HepG2 (cell line): ENCODE data around the gene HSP90AA1. TPM values are rescaled to one million over a fixed set of nuclear protein-coding genes. Genes with fewer than 3 reads are reported as not detected.

Experiments
- BRCA1 ChIP-seq: sonication (generic); formaldehyde crosslinking; IDR thresholded peaks from 2 replicates; pipeline ENCODE4 v1.4.0; 2020; ENCODE audit warnings: missing genetic modification reagents
- DPF2 ChIP-seq: sonication (generic); formaldehyde crosslinking; IDR thresholded peaks from 2 replicates; pipeline ENCODE4 v1.4.0; 2020; ENCODE audit warnings: mild to moderate bottlenecking, low read depth, missing genetic modification reagents, borderline replicate concordance
- FOSL2 ChIP-seq: sonication (generic); formaldehyde crosslinking; IDR thresholded peaks from 2 replicates; pipeline ENCODE4 v1.4.0; 2020; ENCODE audit warnings: missing genetic modification reagents
- MAZ ChIP-seq, 2 experiments: sonication (generic) in 1 of 2; formaldehyde crosslinking in 1 of 2; IDR thresholded peaks; 2 replicates each; pipeline versions ENCODE4 v1.5.0 to v1.6.1; 2012 to 2020; ENCODE audit warnings: low read depth in 2 of 2, mild to moderate bottlenecking in 2 of 2, borderline replicate concordance in 1 of 2, improper control_type of control experiment in 1 of 2, low read length in 1 of 2, missing genetic modification reagents in 1 of 2, moderate library complexity in 1 of 2
- RNF2 ChIP-seq: fragments of 450-650 bp; conservative IDR thresholded peaks from 2 replicates; pipeline ENCODE4 v1.6.1; 2016; ENCODE audit warnings: low read depth
- SIX1 ChIP-seq: sonication (generic); formaldehyde crosslinking; IDR thresholded peaks from 2 replicates; pipeline ENCODE4 v1.4.0; 2020; ENCODE audit warnings: missing genetic modification reagents, borderline replicate concordance
- TP53 ChIP-seq: sonication (generic); formaldehyde crosslinking; conservative IDR thresholded peaks from 2 replicates; pipeline ENCODE4 v1.4.0; 2020; ENCODE audit warnings: missing genetic modification reagents
- U2AF1 ChIP-seq: fragments of 200-400 bp; formaldehyde crosslinking; optimal IDR thresholded peaks from 2 replicates; pipeline ENCODE3; 2017; ENCODE audit warnings: mild to moderate bottlenecking, low read depth, low read length
- ZNF44 ChIP-seq: sonication (generic); formaldehyde crosslinking; IDR thresholded peaks from 2 replicates; pipeline ENCODE4 v1.5.1; 2020; ENCODE audit warnings: mild to moderate bottlenecking, missing genetic modification reagents
- ZNF746 ChIP-seq: sonication (generic); formaldehyde crosslinking; IDR thresholded peaks from 2 replicates; pipeline ENCODE4 v1.8.0; 2022; ENCODE audit warnings: mild to moderate bottlenecking, missing genetic modification reagents
- polyA plus RNA-seq, 8 experiments: library from polyadenylated mRNA; depleted of rRNA in 3 of 8; stranded (reverse) in 7 of 8; unstranded in 1 of 8; fragments of >200 nt; fragmentation: Illumina TruSeq in 4 of 8; extraction: Trizol in 4 of 8; gene quantifications; 2 replicates each; pipeline versions ENCODE4 v1.2.1 to v1.2.3, GENCODE V29; 2011 to 2016; ENCODE audit warnings: low read depth in 4 of 8, missing spikeins in 1 of 8, mixed read lengths in 1 of 8; ENCODE audit not compliant: insufficient read depth in 1 of 8
- total RNA-seq, 5 experiments: library from RNA; depleted of rRNA; stranded (reverse); fragments of >200 nt; fragmentation: Illumina TruSeq; extraction: Trizol; gene quantifications; 2 replicates each; pipeline ENCODE4 v1.2.3, GENCODE V29; 2016; ENCODE audit warnings: low read depth in 1 of 5
- TF ChIP-seq, protein P1 (sequence below): IDR thresholded peaks from 2 replicates; pipeline ENCODE4 v1.6.1; 2012; ENCODE audit warnings: low read depth, low read length, improper control_type of control experiment
- TF ChIP-seq, protein P2 (sequence below), 2 experiments: IDR thresholded peaks; 2 replicates each; pipeline ENCODE4 v1.6.1; 2011 to 2012; ENCODE audit warnings: low read length in 2 of 2, borderline replicate concordance in 1 of 2, low read depth in 1 of 2, mild to moderate bottlenecking in 1 of 2, moderate library complexity in 1 of 2
- TF ChIP-seq, protein P3 (sequence below): sonication (generic); formaldehyde crosslinking; IDR thresholded peaks from 2 replicates; pipeline ENCODE4 v1.5.0; 2020; ENCODE audit warnings: mild to moderate bottlenecking, missing genetic modification reagents
- TF ChIP-seq, protein P4 (sequence below): sonication (generic); formaldehyde crosslinking; IDR thresholded peaks from 2 replicates; pipeline ENCODE4 v1.4.0; 2020; ENCODE audit warnings: missing genetic modification reagents

Gene HSP90AA1
- total and polyA plus RNA-seq, 2 of the 13 experiments (the other 11 are each of a cell fraction or from before 2014, with no cell fraction given) = 262 to 636 TPM

DNA sequence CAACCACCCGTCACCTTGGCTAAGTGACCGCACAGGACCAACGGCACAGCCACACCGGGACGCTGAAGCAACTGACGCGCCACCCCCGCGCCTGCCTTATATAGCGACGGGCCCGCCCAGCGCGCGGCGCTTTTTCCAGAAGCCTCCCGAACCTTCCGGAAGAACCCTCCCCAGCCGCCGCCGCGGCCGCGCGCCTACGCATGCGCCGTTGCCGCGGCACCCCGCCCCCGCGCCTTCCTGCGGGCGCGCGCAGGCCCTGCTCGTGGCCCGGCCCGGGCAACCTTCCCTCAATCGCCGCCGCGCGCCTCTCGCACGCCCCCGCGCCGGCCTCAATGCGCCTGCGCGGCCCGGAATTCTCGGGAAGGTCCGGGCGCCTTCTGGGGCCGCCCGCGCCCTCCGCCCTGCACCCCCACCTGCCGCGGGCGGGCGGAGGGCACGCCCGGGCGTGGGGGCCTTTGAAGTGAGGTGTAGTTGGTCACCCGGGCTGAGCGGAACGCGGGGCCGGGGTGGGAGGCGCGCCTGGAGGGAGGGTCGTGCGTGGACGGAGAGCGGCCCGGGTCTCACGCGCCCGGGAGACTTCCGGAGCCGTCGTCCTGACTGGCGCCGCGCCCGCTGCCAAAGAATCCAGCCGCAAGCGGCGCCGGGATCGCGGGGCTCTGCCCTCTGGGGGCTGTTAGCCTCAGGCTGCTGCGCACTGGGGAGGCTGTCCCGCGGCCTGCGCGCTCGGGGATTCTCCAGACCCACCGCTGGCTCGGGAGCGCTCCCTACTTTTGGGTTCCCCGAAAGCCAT, at the start of gene HSP90AA1 (continued):
- TF ChIP-seq, protein P1, sequence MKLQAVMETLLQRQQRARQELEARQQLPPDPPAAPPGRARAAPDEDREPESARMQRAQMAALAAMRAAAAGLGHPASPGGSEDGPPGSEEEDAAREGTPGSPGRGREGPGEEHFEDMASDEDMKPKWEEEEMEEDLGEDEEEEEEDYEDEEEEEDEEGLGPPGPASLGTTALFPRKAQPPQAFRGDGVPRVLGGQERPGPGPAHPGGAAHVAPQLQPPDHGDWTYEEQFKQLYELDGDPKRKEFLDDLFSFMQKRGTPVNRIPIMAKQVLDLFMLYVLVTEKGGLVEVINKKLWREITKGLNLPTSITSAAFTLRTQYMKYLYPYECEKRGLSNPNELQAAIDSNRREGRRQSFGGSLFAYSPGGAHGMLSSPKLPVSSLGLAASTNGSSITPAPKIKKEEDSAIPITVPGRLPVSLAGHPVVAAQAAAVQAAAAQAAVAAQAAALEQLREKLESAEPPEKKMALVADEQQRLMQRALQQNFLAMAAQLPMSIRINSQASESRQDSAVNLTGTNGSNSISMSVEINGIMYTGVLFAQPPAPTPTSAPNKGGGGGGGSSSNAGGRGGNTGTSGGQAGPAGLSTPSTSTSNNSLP = peak; percentile 19; the same call in 1 of the 2 replicates
- TF ChIP-seq ZNF44 (CRISPR knock-in tag) (no peak), ZNF746 (CRISPR knock-in tag) (no peak; the same call in none of the 2 replicates), DPF2 (CRISPR knock-in tag) (no peak), TP53 (CRISPR knock-in tag) (0 out of 2 replicates have a peak, but pooled peaks have one; percentile 35), SIX1 (no peak), RNF2 (peak; percentile 81), FOSL2 (CRISPR knock-in tag) (0 out of 2 replicates have a peak, but pooled peaks have one; percentile 21), BRCA1 (CRISPR knock-in tag) (peak; percentile 20; the same call in 1 of the 2 replicates), MAZ (IDR thresholded peaks at IDR 0.05; ENCODE audit: borderline replicate concordance, low read depth, low read length) (peak; percentile 89), MAZ (CRISPR knock-in tag; IDR thresholded peaks at IDR 0.05; ENCODE audit: low read depth) (peak; percentile 75), U2AF1 (no peak)
- TF ChIP-seq, protein P2, sequence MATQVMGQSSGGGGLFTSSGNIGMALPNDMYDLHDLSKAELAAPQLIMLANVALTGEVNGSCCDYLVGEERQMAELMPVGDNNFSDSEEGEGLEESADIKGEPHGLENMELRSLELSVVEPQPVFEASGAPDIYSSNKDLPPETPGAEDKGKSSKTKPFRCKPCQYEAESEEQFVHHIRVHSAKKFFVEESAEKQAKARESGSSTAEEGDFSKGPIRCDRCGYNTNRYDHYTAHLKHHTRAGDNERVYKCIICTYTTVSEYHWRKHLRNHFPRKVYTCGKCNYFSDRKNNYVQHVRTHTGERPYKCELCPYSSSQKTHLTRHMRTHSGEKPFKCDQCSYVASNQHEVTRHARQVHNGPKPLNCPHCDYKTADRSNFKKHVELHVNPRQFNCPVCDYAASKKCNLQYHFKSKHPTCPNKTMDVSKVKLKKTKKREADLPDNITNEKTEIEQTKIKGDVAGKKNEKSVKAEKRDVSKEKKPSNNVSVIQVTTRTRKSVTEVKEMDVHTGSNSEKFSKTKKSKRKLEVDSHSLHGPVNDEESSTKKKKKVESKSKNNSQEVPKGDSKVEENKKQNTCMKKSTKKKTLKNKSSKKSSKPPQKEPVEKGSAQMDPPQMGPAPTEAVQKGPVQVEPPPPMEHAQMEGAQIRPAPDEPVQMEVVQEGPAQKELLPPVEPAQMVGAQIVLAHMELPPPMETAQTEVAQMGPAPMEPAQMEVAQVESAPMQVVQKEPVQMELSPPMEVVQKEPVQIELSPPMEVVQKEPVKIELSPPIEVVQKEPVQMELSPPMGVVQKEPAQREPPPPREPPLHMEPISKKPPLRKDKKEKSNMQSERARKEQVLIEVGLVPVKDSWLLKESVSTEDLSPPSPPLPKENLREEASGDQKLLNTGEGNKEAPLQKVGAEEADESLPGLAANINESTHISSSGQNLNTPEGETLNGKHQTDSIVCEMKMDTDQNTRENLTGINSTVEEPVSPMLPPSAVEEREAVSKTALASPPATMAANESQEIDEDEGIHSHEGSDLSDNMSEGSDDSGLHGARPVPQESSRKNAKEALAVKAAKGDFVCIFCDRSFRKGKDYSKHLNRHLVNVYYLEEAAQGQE (IDR thresholded peaks at IDR 0.05; ENCODE audit: borderline replicate concordance in 1 of 2, low read depth in 1 of 2, low read length in 2 of 2) = peak in 1 of 2 experiments; percentile 40; a peak in 1 of 4 replicates
- TF ChIP-seq, protein P3, sequence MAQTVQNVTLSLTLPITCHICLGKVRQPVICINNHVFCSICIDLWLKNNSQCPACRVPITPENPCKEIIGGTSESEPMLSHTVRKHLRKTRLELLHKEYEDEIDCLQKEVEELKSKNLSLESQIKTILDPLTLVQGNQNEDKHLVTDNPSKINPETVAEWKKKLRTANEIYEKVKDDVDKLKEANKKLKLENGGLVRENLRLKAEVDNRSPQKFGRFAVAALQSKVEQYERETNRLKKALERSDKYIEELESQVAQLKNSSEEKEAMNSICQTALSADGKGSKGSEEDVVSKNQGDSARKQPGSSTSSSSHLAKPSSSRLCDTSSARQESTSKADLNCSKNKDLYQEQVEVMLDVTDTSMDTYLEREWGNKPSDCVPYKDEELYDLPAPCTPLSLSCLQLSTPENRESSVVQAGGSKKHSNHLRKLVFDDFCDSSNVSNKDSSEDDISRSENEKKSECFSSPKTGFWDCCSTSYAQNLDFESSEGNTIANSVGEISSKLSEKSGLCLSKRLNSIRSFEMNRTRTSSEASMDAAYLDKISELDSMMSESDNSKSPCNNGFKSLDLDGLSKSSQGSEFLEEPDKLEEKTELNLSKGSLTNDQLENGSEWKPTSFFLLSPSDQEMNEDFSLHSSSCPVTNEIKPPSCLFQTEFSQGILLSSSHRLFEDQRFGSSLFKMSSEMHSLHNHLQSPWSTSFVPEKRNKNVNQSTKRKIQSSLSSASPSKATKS (CRISPR knock-in tag) = no peak
- TF ChIP-seq, protein P4, sequence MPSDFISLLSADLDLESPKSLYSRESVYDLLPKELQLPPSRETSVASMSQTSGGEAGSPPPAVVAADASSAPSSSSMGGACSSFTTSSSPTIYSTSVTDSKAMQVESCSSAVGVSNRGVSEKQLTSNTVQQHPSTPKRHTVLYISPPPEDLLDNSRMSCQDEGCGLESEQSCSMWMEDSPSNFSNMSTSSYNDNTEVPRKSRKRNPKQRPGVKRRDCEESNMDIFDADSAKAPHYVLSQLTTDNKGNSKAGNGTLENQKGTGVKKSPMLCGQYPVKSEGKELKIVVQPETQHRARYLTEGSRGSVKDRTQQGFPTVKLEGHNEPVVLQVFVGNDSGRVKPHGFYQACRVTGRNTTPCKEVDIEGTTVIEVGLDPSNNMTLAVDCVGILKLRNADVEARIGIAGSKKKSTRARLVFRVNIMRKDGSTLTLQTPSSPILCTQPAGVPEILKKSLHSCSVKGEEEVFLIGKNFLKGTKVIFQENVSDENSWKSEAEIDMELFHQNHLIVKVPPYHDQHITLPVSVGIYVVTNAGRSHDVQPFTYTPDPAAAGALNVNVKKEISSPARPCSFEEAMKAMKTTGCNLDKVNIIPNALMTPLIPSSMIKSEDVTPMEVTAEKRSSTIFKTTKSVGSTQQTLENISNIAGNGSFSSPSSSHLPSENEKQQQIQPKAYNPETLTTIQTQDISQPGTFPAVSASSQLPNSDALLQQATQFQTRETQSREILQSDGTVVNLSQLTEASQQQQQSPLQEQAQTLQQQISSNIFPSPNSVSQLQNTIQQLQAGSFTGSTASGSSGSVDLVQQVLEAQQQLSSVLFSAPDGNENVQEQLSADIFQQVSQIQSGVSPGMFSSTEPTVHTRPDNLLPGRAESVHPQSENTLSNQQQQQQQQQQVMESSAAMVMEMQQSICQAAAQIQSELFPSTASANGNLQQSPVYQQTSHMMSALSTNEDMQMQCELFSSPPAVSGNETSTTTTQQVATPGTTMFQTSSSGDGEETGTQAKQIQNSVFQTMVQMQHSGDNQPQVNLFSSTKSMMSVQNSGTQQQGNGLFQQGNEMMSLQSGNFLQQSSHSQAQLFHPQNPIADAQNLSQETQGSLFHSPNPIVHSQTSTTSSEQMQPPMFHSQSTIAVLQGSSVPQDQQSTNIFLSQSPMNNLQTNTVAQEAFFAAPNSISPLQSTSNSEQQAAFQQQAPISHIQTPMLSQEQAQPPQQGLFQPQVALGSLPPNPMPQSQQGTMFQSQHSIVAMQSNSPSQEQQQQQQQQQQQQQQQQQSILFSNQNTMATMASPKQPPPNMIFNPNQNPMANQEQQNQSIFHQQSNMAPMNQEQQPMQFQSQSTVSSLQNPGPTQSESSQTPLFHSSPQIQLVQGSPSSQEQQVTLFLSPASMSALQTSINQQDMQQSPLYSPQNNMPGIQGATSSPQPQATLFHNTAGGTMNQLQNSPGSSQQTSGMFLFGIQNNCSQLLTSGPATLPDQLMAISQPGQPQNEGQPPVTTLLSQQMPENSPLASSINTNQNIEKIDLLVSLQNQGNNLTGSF (CRISPR knock-in tag) = peak; percentile 73; the same call in 1 of the 2 replicates
